OCI-LY7 (cell line): ENCODE results near the gene TMEM106C. TPM values are rescaled to one million over a fixed set of nuclear protein-coding genes. Genes with fewer than 3 reads are reported as not detected.

Source experiments
- BruUV-seq: library from RNA; stranded (reverse); fragments of 400-500 nt; replicated peaks from 2 replicates; lab custom pipeline; 2021; lab: Mats Ljungman, UMichigan
- CTCF ChIA-PET: fragments of 300-600 bp; sonication (Branson Sonifier 250); formaldehyde crosslinking; loops from one replicate; lab custom pipeline; 2022; ENCODE audit warnings: antibody characterized with exemption; ENCODE audit not compliant: unreplicated experiment; lab: Charles Lee
- POLR2A ChIA-PET: fragments of 300-600 bp; sonication (Branson Sonifier 250); formaldehyde crosslinking; loops from one replicate; lab custom pipeline; 2022; ENCODE audit warnings: antibody characterized with exemption; lab: Charles Lee
- DNase-seq: peaks from one replicate; pipeline ENCODE4 v3.0.0-alpha.2; 2015; ENCODE audit warnings: low spot score
- H2AFZ ChIP-seq: fragments of 200-600 bp; sonication (generic), shearing (Covaris generic); 2 replicates; pipeline ENCODE4 v1.6.1; 2014; ENCODE audit warnings: mild to moderate bottlenecking, antibody characterized with exemption, low read length, moderate library complexity
- H3K27ac ChIP-seq: fragments of 200-600 bp; sonication (generic); 2 replicates; pipeline ENCODE4 v1.5.1; 2014; ENCODE audit warnings: mixed run types, low read depth, mild to moderate bottlenecking, moderate library complexity, low read length, inconsistent platforms; ENCODE audit not compliant: poor library complexity, severe bottlenecking
- H3K36me3 ChIP-seq: fragments of 200-600 bp; sonication (generic); 2 replicates; pipeline ENCODE4 v1.6.1; 2014; ENCODE audit warnings: mild to moderate bottlenecking, antibody characterized with exemption, low read length, moderate library complexity, mixed read lengths; ENCODE audit not compliant: insufficient read depth
- H3K4me1 ChIP-seq: fragments of 200-600 bp; sonication (generic); 2 replicates; pipeline ENCODE4 v1.5.1; 2014; ENCODE audit warnings: mild to moderate bottlenecking, low read length; ENCODE audit not compliant: insufficient read depth, poor library complexity, severe bottlenecking
- H3K4me2 ChIP-seq: fragments of 200-600 bp; sonication (generic); 2 replicates; pipeline ENCODE4 v1.6.1; 2014; ENCODE audit warnings: mild to moderate bottlenecking, low read length
- H3K4me3 ChIP-seq: fragments of 200-600 bp; sonication (generic); 2 replicates; pipeline ENCODE4 v1.5.1; 2014; ENCODE audit warnings: mild to moderate bottlenecking, low read depth, low read length; ENCODE audit not compliant: poor library complexity, severe bottlenecking
- H3K79me2 ChIP-seq: fragments of 200-600 bp; sonication (generic); 2 replicates; pipeline ENCODE4 v1.6.1; 2016; ENCODE audit warnings: low read depth, mild to moderate bottlenecking, low read length, moderate library complexity, mixed read lengths; ENCODE audit not compliant: insufficient read depth
- H3K9me2 ChIP-seq: fragments of 200-600 bp; sonication (generic); 2 replicates; pipeline ENCODE4 v1.6.1; 2016; ENCODE audit warnings: mild to moderate bottlenecking, low read length, mixed read lengths; ENCODE audit not compliant: insufficient read depth
- H3K9me3 ChIP-seq: fragments of 200-600 bp; sonication (generic); 2 replicates; pipeline ENCODE4 v1.6.1; 2014; ENCODE audit warnings: mild to moderate bottlenecking, mixed run types, low read length, mixed read lengths
- H4K20me1 ChIP-seq: fragments of 200-600 bp; sonication (generic); 2 replicates; pipeline ENCODE4 v1.6.1; 2014; ENCODE audit warnings: mild to moderate bottlenecking, antibody characterized with exemption, low read length, moderate library complexity, mixed read lengths; ENCODE audit not compliant: insufficient read depth
- CTCF ChIP-seq: fragments of 200-600 bp; sonication (generic); conservative IDR thresholded peaks from 2 replicates; pipeline ENCODE4 v1.5.1; 2014; ENCODE audit warnings: mild to moderate bottlenecking, antibody characterized with exemption, low read length, moderate library complexity, mixed read lengths
- EZH2phosphoT487 ChIP-seq: fragments of 200-600 bp; sonication (generic); IDR thresholded peaks from 2 replicates; pipeline ENCODE4 v1.6.1; 2018; ENCODE audit warnings: low read depth, borderline replicate concordance, mild to moderate bottlenecking, mixed run types, antibody characterized with exemption, low read length, moderate library complexity, mixed read lengths
- intact Hi-C: fragments of 100-400 bp; cut with micrococcal nuclease; formaldehyde crosslinking; loops from one replicate; pipeline ENCODE4 v1.10.0; 2022; ENCODE audit not compliant: unreplicated experiment
- total RNA-seq, 2 experiments: library from RNA; depleted of rRNA in 1 of 2; stranded (reverse); fragments of >200 nt in 1 of 2; shearing (Covaris generic) in 1 of 2; gene quantifications; 2 replicates each; pipeline ENCODE4 v1.2.3, GENCODE V29; 2014 to 2022

The TMEM106C gene
- total RNA-seq, 2 experiments from 2014 or later = 123 to 182 TPM

GRCh38 chr12:47988073-47989022, 25.0 kb downstream of the TMEM106C start:
- Histone ChIP-seq H3K79me2 (no peaks in the 10 kb centered on the region), H4K20me1 (no peaks in the 10 kb centered on the region), H3K27ac (no peak overlapping the region), H3K9me3 (no peaks in the 10 kb centered on the region), H3K4me3 (no peak overlapping the region), H2AFZ (no peak overlapping the region), H3K9me2 (no peaks in the 10 kb centered on the region), H3K4me2 (no peak overlapping the region), H3K4me1 (peaks cover 24% of the 10 kb centered on the region), H3K36me3 (no peaks in the 10 kb centered on the region)
- ChIA-PET POLR2A (interaction anchor here (0.8 to 1.8 kb wide), 2 partner anchors 28 to 169 kb away, joined by 3 to 5 read pairs; partner anchors contain the start of gene ASB8), CTCF (no interaction called here)
- DNase-seq = no peak
- intact Hi-C loops = no loop called here
- no TSS peak for BruUV-seq
- no peak for TF ChIP-seq EZH2phosphoT487
- no peak for TF ChIP-seq CTCF

- H2AFZ ChIP-seq = no peak overlapping the region
- no peaks in the 10 kb centered on the region for H3K9me3 ChIP-seq
- intact Hi-C loops = no loop called here
- POLR2A ChIA-PET = interaction anchor here (0.6 to 1.8 kb wide), 2 partner anchors 57 to 169 kb away, joined by 3 to 5 read pairs; partner anchors contain the start of gene ASB8
- CTCF ChIA-PET = no interaction called here
- H3K36me3 ChIP-seq = no peaks in the 10 kb centered on the region
- TF ChIP-seq EZH2phosphoT487 (no peak), CTCF (no peak)
- H3K79me2 ChIP-seq = no peaks in the 10 kb centered on the region
- no peak overlapping the region for H3K4me2 ChIP-seq
- H3K27ac ChIP-seq = no peak overlapping the region
- H3K4me1 ChIP-seq = peaks cover 24% of the 10 kb centered on the region
- no peak for DNase-seq
- no peaks in the 10 kb centered on the region for H3K9me2 ChIP-seq
- H3K4me3 ChIP-seq = no peak overlapping the region
- BruUV-seq = no TSS peak
- no peaks in the 10 kb centered on the region for H4K20me1 ChIP-seq
Observed at GRCh38 chr12:47989023-47989417, 25.6 kb downstream of the TMEM106C start.
